LNCAP (cell line): Measurements from ENCODE around the gene CYP1A2.

Source experiments
- TF ChIP-seq, protein P1 (sequence below): fragments of 450-650 bp; IDR thresholded peaks from 2 replicates; pipeline ENCODE4 v1.5.1; 2017; ENCODE audit warnings: mild to moderate bottlenecking

The CYP1A2 gene

DNA sequence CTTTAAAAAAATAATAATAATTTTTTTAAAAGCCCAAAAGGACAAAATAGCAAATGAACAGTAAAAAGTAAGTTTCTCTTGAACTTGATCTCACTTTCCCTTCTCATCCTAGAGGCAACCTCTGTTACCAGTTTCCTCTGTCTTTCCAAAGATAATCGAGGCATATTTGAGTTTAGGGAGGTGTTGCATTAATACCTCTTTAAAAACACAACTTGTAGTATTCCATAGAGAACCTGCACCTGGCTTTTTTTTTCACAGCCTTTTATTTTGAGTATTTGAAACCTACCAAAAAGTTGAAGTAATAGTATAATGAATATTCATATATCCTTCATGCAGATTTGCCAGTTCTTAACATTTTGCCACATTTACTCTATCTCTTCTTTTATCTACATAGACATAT lies 42.4 kb downstream of the CYP1A2 start:
- TF ChIP-seq, protein P1, sequence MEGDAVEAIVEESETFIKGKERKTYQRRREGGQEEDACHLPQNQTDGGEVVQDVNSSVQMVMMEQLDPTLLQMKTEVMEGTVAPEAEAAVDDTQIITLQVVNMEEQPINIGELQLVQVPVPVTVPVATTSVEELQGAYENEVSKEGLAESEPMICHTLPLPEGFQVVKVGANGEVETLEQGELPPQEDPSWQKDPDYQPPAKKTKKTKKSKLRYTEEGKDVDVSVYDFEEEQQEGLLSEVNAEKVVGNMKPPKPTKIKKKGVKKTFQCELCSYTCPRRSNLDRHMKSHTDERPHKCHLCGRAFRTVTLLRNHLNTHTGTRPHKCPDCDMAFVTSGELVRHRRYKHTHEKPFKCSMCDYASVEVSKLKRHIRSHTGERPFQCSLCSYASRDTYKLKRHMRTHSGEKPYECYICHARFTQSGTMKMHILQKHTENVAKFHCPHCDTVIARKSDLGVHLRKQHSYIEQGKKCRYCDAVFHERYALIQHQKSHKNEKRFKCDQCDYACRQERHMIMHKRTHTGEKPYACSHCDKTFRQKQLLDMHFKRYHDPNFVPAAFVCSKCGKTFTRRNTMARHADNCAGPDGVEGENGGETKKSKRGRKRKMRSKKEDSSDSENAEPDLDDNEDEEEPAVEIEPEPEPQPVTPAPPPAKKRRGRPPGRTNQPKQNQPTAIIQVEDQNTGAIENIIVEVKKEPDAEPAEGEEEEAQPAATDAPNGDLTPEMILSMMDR: no peak

DNA sequence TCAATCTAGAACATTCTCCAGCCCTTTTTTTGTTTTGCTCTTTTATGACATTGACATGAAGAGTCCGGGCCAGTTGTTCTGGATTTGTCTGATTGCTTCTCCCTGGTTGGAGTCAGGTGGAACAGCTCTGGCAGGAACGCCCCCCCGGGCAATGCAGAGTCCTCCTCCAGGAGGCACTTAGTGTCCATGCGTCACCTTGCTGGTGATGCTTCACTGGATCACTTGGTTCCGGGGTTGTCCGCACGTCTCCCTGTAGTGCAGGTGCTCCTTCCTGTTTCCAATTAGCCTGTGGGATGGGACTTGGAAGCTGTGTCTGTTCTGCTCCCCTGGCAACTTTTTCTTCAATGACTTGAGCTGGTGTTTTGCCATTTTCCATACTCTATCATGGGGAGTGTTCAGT lies 43.0 kb downstream of the CYP1A2 start:
- TF ChIP-seq, protein P1: no peak

DNA sequence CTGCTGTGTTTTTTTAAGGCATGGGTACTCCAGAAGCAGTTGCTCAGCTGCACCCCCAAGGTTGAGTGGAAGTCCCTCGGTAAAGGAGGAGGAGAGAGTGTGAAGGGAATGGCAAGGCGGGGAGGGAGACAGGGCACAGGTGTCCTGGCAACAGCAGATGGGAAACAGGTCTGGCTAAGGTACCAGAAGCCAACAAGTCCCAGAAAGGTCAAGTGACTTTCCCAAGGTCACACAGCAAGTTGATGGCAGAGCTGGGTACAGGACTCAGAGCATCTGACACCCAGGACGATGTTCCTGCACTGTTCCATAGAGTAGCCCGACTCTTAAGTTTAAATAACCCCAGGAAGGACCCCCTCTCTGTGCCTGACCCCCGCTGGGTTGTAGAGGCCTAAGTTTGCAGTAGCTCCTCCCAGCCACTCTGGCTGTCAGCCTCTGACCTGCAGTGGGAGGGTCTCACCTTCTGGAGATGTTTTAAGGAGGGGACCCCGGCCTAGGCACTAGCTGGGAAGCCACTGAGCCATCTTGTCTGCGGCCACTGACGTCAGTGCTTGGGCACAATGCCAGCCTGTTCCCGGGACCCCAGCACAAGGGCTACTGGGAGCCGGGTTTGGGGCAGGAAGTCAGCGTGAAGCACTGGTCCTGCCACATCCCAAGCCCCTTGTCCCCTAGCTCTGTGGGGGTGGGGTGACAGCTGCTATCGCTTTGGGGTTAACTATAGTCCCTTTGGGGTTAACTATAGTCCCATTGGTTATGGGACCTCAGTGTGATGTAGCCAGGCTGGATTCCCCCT lies 43.8 kb downstream of the CYP1A2 start:
- TF ChIP-seq, protein P1: no peak

DNA sequence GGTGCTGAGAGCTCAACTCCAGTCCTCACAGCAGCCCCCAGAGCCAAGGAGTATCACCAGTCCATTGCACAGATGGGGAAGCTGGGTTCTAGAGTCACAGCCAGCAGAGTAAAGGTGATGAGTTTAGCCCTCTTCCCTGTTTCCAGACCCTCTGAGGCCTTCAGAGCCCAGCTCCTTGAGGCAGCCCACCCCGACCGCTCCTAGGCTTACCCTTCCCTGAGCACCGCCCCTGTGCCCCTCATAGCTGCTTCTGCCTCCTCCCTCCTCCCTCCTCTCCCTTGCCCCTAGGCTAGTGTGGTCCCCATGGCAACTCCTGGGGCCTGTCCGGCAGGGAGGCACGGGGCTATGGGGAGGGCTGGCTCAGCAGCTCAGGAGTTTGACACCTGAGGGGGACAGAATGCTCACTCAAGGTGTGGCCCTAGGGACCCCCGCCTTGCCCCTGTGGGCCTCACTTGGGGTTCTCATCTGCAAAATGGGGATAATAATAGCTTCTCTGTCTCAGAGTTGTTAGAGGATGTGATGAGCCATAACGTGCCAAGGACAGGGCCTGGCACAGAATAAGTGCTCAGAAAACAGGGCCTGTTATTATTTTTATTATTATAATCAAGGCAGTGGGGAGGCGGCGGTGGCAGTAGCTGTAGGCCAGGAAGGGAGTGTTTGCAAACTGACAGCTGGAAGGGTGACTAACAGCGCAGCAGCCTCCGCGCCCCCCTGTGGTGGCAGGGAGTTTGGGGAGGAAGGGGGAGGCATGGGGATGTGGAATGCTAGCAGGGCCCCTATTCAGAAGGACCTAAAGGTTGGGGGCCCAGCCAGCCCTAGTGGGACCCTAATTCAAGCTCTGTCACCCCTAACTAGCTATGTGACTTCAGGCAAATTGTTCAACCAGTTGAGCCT lies 44.7 kb downstream of the CYP1A2 start:
- TF ChIP-seq, protein P1: no peak

GRCh38 chr15:74794248-74794969 lies 45.8 kb downstream of the CYP1A2 start:
- TF ChIP-seq, protein P1: no peak

DNA sequence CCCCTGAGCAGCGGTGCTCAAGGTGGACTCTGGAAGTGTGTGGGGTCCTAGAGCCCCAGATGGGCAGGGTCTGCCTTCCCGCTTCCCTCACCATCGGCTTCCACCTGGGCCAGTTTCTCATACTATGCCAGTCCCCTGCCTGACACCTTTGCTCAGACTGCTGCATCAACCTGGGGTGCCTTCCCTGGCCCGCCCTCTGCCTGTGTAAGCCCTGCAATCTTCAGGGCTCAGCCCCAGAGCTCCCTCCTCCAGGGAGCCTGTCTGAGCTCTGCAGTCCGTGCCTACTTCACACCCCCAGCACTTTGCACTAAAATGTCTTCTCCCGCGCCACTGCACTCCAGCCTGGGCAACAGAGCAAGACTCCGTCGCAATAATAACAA lies 46.3 kb downstream of the CYP1A2 start:
- TF ChIP-seq, protein P1: no peak

- TF ChIP-seq, protein P1: no peak
These were observed 47.5 kb downstream of the CYP1A2 start for GRCh38 chr15:74795966-74796625.
